ENCODE results near the gene ABTB2. TPM values are rescaled to one million over a fixed set of nuclear protein-coding genes. Genes with fewer than 3 reads are reported as not detected.

ABTB2 gene
- total RNA-seq, 2 donors from 2014 or later = 27.0 to 27.4 TPM

GRCh38 chr11:34235189-34235588, 122.6 kb downstream of the ABTB2 start:
- no peaks in the 10 kb centered on the region for H3K9me3 ChIP-seq
- H3K36me3 ChIP-seq = no peaks in the 10 kb centered on the region
- no peaks in the 10 kb centered on the region for H3K27me3 ChIP-seq
- no peak overlapping the region for H3K4me3 ChIP-seq
- H3K27ac ChIP-seq = no peak overlapping the region
- H3K4me1 ChIP-seq = peaks cover 0 to 13% of the 10 kb centered on the region in 2 donors
- no peak for TF ChIP-seq CTCF (IDR thresholded peaks at IDR 0.05)
- no peak for DNase-seq (ENCODE audit: low spot score)

- Histone ChIP-seq H3K36me3 (no peaks in the 10 kb centered on the region), H3K27ac (no peak overlapping the region), H3K27me3 (no peaks in the 10 kb centered on the region), H3K4me1 (peaks cover 0 to 13% of the 10 kb centered on the region in 2 donors), H3K4me3 (no peak overlapping the region), H3K9me3 (no peaks in the 10 kb centered on the region)
- no peak for DNase-seq (ENCODE audit: low spot score)
- TF ChIP-seq CTCF (IDR thresholded peaks at IDR 0.05) = no peak
These were observed 123.6 kb downstream of the ABTB2 start for GRCh38 chr11:34234086-34234740.

- TF ChIP-seq CTCF (IDR thresholded peaks at IDR 0.05) = no peak
- Histone ChIP-seq H3K27ac (no peak overlapping the region), H3K4me1 (peaks cover 0 to 13% of the 10 kb centered on the region in 2 donors), H3K27me3 (no peaks in the 10 kb centered on the region), H3K4me3 (no peak overlapping the region), H3K36me3 (no peaks in the 10 kb centered on the region), H3K9me3 (no peaks in the 10 kb centered on the region)
- no peak for DNase-seq (ENCODE audit: low spot score)
These were observed 124.6 kb downstream of the ABTB2 start for GRCh38 chr11:34233215-34233614.

GRCh38 chr11:34232807-34233206, 125.0 kb downstream of the ABTB2 start:
- no peaks in the 10 kb centered on the region for H3K9me3 ChIP-seq
- H3K36me3 ChIP-seq = no peaks in the 10 kb centered on the region
- no peaks in the 10 kb centered on the region for H3K27me3 ChIP-seq

GRCh38 chr11:34226210-34226609, 131.6 kb downstream of the ABTB2 start:
- Histone ChIP-seq H3K27ac (no peak overlapping the region), H3K36me3 (no peaks in the 10 kb centered on the region), H3K4me3 (no peak overlapping the region), H3K9me3 (no peaks in the 10 kb centered on the region), H3K4me1 (peaks cover 0 to 18% of the 10 kb centered on the region in 2 donors), H3K27me3 (no peaks in the 10 kb centered on the region)
- TF ChIP-seq CTCF (IDR thresholded peaks at IDR 0.05) = no peak
- no peak for DNase-seq (ENCODE audit: low spot score)

More at GRCh38 chr11:34232807-34233206, 125.0 kb downstream of the ABTB2 start:
- Histone ChIP-seq H3K4me1 (peaks cover 0 to 13% of the 10 kb centered on the region in 2 donors), H3K4me3 (no peak overlapping the region), H3K27ac (no peak overlapping the region)
- no peak for TF ChIP-seq CTCF (IDR thresholded peaks at IDR 0.05)
- DNase-seq (ENCODE audit: low spot score) = no peak

- no peaks in the 10 kb centered on the region for H3K27me3 ChIP-seq
- no peaks in the 10 kb centered on the region for H3K9me3 ChIP-seq
- H3K27ac ChIP-seq = no peak overlapping the region
- no peak overlapping the region for H3K4me3 ChIP-seq
- TF ChIP-seq CTCF (IDR thresholded peaks at IDR 0.05) = no peak
- H3K36me3 ChIP-seq = no peaks in the 10 kb centered on the region
- DNase-seq (ENCODE audit: low spot score) = no peak
- peaks cover 0 to 22% of the 10 kb centered on the region in 2 donors for H3K4me1 ChIP-seq
These were observed 132.7 kb downstream of the ABTB2 start for GRCh38 chr11:34225091-34225490.

Measured in right atrium auricular region (tissue), 2 donors.